Aorta (tissue), 5 donors: ENCODE measurements around the gene LRRC27. TPM values are rescaled to one million over a fixed set of nuclear protein-coding genes. Genes with fewer than 3 reads are reported as not detected.
A peak's percentile ranks its signal among the peaks of the same experiment; 100 is the strongest.

Source experiments
- ATAC-seq: fragments of 200-7000 bp; cut with Tn5 transposase; one replicate; pipeline ENCODE4 v1.9.1; 2022; ENCODE audit warnings: moderate library complexity; ENCODE audit not compliant: low FRiP score
- DNase-seq, 2 donors: peaks; one replicate each; pipeline ENCODE4 v3.0.0-alpha.2; 2020
- H3K27ac ChIP-seq, 2 donors: one replicate each; pipeline ENCODE4 v1.5.1; 2013; ENCODE audit warnings: low read length in 2 of 2, mild to moderate bottlenecking in 2 of 2, moderate library complexity in 2 of 2, control low read depth in 1 of 2, inconsistent platforms in 1 of 2, low read depth in 1 of 2
- H3K27me3 ChIP-seq, 2 donors: one replicate each; pipeline ENCODE4 v1.6.1; 2013; ENCODE audit warnings: control low read depth in 1 of 2, low read length in 1 of 2, mild to moderate bottlenecking in 1 of 2, moderate library complexity in 1 of 2; ENCODE audit not compliant: insufficient read depth in 2 of 2, control insufficient read depth in 1 of 2
- H3K36me3 ChIP-seq, 2 donors: one replicate each; pipeline ENCODE4 v1.6.1; 2013; ENCODE audit warnings: control low read depth in 1 of 2, low read length in 1 of 2, mild to moderate bottlenecking in 1 of 2; ENCODE audit not compliant: insufficient read depth in 2 of 2, control insufficient read depth in 1 of 2
- H3K4me1 ChIP-seq, 2 donors: one replicate each; pipeline ENCODE4 v1.6.1; 2013; ENCODE audit warnings: low read length in 2 of 2, control low read depth in 1 of 2, mild to moderate bottlenecking in 1 of 2, moderate library complexity in 1 of 2; ENCODE audit not compliant: insufficient read depth in 2 of 2, control insufficient read depth in 1 of 2
- H3K4me3 ChIP-seq, 2 donors: one replicate each; pipeline ENCODE4 v1.5.1; 2013; ENCODE audit warnings: low read length in 2 of 2, control low read depth in 1 of 2, mild to moderate bottlenecking in 1 of 2
- H3K9me3 ChIP-seq: one replicate; pipeline ENCODE4 v1.6.1; 2013; ENCODE audit warnings: mild to moderate bottlenecking, low read length; ENCODE audit not compliant: control insufficient read depth
- WGBS, 2 donors: extraction: QIAGEN DNeasy Blood & Tissue Kit; methylation state at CpG; one replicate each; pipeline ENCODE4 v1.1.7; 2013; 5-methylcytosine and 5-hydroxymethylcytosine counted together
- intact Hi-C, 2 donors: fragments of 100-400 bp; cut with DNase I; formaldehyde crosslinking; loops; one replicate each; pipeline versions ENCODE4 v1.14.2 to v1.15.0; 2022
- polyA plus RNA-seq, 2 donors: library from polyadenylated mRNA; stranded (reverse); fragments of 200-250 nt; gene quantifications; one replicate each; pipeline ENCODE4 v1.2.3, GENCODE V29; 2013
- total RNA-seq, 2 donors: library from RNA; stranded (reverse); fragmentation: NEBNext Ultra II Directional; extraction: Animal tissue kit (Norgen Biotek cat#: 25700); gene quantifications; one replicate each; pipeline ENCODE4 v1.2.1, GENCODE V29; 2021
- donor health status: healthy with polysubstance abuse.
- donor health status: Bipolar disorder and iron deficiency.
- donor health status: DM: no; HTN: no; CAD: no.
- donor health status: DM: no; HTN: no; CAD: no.
- donor health status: DM: yes; HTN: yes; CAD: no.

LRRC27 gene
- total and polyA plus RNA-seq, 4 donors: 3.1 to 11.7 (median 6.8) TPM

GRCh38 chr10:132299371-132300336 is 32.3 kb upstream of the LRRC27 start:
- Histone ChIP-seq H3K27me3 (no peaks in the 10 kb centered on the region), H3K4me1 (no peaks in the 10 kb centered on the region), H3K9me3 (no peaks in the 10 kb centered on the region), H3K36me3 (no peaks in the 10 kb centered on the region), H3K27ac (no peak overlapping the region), H3K4me3 (no peak overlapping the region)
- intact Hi-C loops: no loop called here
- DNase-seq: peak; percentile 43 to 61
- WGBS, 2 donors: 79 to 82% methylated on average over 34 of the region's 34 CpGs
- ATAC-seq: no peak

DNA sequence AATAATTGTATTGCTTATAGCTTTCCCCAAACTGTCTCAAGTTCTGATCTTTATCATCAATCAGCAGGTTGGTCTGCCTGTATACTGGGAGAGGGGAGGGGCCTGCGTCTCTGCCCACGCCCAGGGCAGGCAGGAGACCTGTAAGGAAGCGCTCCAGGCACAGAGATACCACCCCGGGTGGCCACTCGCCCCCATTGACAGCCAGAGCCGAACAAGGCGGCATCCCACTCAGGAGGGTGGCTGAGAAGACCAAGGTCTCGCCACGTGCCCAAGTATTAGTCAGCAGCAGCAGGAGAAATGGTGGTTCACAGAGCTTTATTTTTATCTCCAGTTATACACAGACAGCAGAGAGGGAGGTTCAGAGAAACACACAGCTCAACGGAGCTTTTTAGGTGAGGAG is 31.4 kb upstream of the LRRC27 start:
- DNase-seq (peak; percentile 38 to 58), ATAC-seq (no peak)
- no peaks in the 10 kb centered on the region for H3K36me3 ChIP-seq
- no peaks in the 10 kb centered on the region for H3K27me3 ChIP-seq
- H3K4me1 ChIP-seq: no peaks in the 10 kb centered on the region
- intact Hi-C loops: no loop called here
- 72 to 77% methylated on average over 10 of the region's 10 CpGs for WGBS, 2 donors
- no peaks in the 10 kb centered on the region for H3K9me3 ChIP-seq
- no peak overlapping the region for H3K4me3 ChIP-seq
- H3K27ac ChIP-seq: no peak overlapping the region

DNA sequence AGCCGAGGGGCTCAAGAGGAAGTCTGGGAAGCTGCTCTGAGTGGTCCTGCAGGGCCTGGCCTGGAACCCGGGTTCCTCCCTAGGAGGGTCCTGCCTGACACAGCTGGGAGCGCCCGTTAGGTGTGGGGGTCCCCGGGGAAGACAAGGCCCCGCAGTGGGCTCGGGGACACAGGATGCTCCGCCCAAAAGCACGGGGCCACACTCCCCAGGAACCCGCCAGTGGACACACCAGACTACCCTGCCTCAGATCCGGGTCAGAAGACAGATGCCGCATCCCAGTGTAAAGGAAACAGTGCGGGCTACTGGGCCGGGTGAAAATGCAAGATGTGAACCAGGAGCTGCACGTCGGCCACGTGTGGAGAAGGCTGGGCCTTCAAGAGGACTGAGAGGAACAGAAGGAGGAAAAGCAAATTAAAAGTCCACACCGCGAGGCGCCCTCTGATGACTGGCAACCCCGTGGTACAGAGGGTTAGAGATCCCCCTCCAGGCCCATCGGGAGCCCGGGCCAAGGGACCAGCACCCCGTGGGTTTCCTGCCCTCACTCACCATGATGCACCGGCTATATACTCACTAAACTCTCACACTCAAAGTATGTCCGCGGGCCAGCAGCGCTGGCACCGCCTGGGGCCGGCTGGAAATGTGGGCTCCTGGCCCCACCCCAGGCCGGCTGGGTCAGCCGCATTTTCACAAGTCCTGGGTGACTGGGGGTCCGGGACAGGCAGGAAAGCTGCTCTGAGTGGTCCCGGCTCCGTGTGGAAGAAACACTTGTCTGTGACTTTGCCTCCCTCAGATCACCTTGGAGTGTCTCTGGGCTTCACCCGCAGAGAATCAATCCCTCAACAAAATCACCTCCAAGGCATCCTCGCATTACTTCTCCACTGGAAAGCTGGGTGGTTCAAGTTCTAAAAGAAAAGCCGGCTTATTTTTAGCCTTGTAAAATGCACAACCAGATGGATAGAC is 30.3 kb upstream of the LRRC27 start:
- whole genome bisulfite sequencing, 2 donors: 88 to 91% methylated on average over 38 of the region's 38 CpGs
- H3K4me1 ChIP-seq: no peaks in the 10 kb centered on the region
- H3K36me3 ChIP-seq: no peaks in the 10 kb centered on the region
- no peaks in the 10 kb centered on the region for H3K9me3 ChIP-seq
- H3K27me3 ChIP-seq: no peaks in the 10 kb centered on the region
- intact Hi-C loops: no loop called here
- DNase-seq (peak; percentile 34 to 75), ATAC-seq (no peak)
- no peak overlapping the region for H3K4me3 ChIP-seq
- no peak overlapping the region for H3K27ac ChIP-seq

GRCh38 chr10:132302421-132303310 is 29.3 kb upstream of the LRRC27 start:
- 82 to 85% methylated on average over 28 to 29 of the region's 29 CpGs for WGBS, 2 donors
- no peaks in the 10 kb centered on the region for H3K27me3 ChIP-seq
- H3K9me3 ChIP-seq: no peaks in the 10 kb centered on the region
- ATAC-seq: no peak
- peak; percentile 41 to 55 for DNase-seq
- no peaks in the 10 kb centered on the region for H3K4me1 ChIP-seq
- no peak overlapping the region for H3K27ac ChIP-seq
- no peak overlapping the region for H3K4me3 ChIP-seq
- no peaks in the 10 kb centered on the region for H3K36me3 ChIP-seq
- intact Hi-C loops: no loop called here

- Histone ChIP-seq H3K27ac (no peak overlapping the region), H3K4me3 (no peak overlapping the region), H3K27me3 (no peaks in the 10 kb centered on the region), H3K36me3 (no peaks in the 10 kb centered on the region), H3K4me1 (no peaks in the 10 kb centered on the region), H3K9me3 (no peaks in the 10 kb centered on the region)
- ATAC-seq: no peak
- WGBS, 2 donors: 84 to 89% methylated on average over 21 of the region's 21 CpGs
- peak; percentile 29 to 54 for DNase-seq
- intact Hi-C loops: no loop called here
These were observed 28.5 kb upstream of the LRRC27 start for GRCh38 chr10:132303361-132304115.

- ATAC-seq (no peak), DNase-seq (peak; percentile 27 to 57)
- no peaks in the 10 kb centered on the region for H3K36me3 ChIP-seq
- no peaks in the 10 kb centered on the region for H3K27me3 ChIP-seq
- no peaks in the 10 kb centered on the region for H3K9me3 ChIP-seq
- no peaks in the 10 kb centered on the region for H3K4me1 ChIP-seq
- no peak overlapping the region for H3K27ac ChIP-seq
- 89% methylated on average over 21 of the region's 21 CpGs for WGBS, 2 donors
- no peak overlapping the region for H3K4me3 ChIP-seq
- intact Hi-C loops: no loop called here
These were observed 27.1 kb upstream of the LRRC27 start for GRCh38 chr10:132304756-132305509.

- Histone ChIP-seq H3K4me1 (no peaks in the 10 kb centered on the region), H3K4me3 (no peak overlapping the region), H3K27ac (no peak overlapping the region), H3K27me3 (no peaks in the 10 kb centered on the region), H3K36me3 (no peaks in the 10 kb centered on the region), H3K9me3 (no peaks in the 10 kb centered on the region)
- peak; percentile 41 to 59 for DNase-seq
- intact Hi-C loops: no loop called here
- ATAC-seq: no peak
- WGBS, 2 donors: 91 to 93% methylated on average over 22 of the region's 22 CpGs
These were observed 26.2 kb upstream of the LRRC27 start for GRCh38 chr10:132305654-132306342.
